ENCODE data around the gene AP3B1. TPM values are rescaled to one million over a fixed set of nuclear protein-coding genes. Genes with fewer than 3 reads are reported as not detected.

Gene AP3B1
- total and polyA plus RNA-seq, 2 of the 8 experiments (the other 6 are each of a cell fraction or from before 2014, with no cell fraction given), result 45.8 to 48.3 TPM

- peak; percentile 83 for TF ChIP-seq YY1 (IDR thresholded peaks at IDR 0.05; ENCODE audit: low read depth, low read length)
Observed at GRCh38 chr5:78065663-78066062, 228.8 kb downstream of the AP3B1 start (continued).

Measured in H1 (cell line).